Heart left ventricle (tissue), 13 donors: ENCODE measurements around the gene ANGPTL2.

Source experiments
- CTCF ChIP-seq, 12 donors: fragments of 200-600 bp; sonication (generic) in 4 of 12; IDR thresholded peaks; one replicate each; pipeline versions ENCODE4 v1.5.0 to v1.8.0; 2018 to 2022; ENCODE audit warnings: antibody characterized with exemption in 12 of 12, mild to moderate bottlenecking in 5 of 12
- POLR2A ChIP-seq, 2 donors: fragments of 450-650 bp; IDR thresholded peaks; one replicate each; pipeline ENCODE4 v1.6.1; 2017; ENCODE audit warnings: antibody characterized with exemption in 2 of 2, mild to moderate bottlenecking in 2 of 2, moderate library complexity in 2 of 2
- donor health status: ischemic (EF 13 %, LVEDD 7.1; RV severe dilation, severe dysfunction).
- donor health status: DM: no; HTN: yes; CAD: no.
- donor health status: DM: no; HTN: no; CAD: no.
- donor health status: ischemic (EF 25% LVEDD 6.9; RV normal size, moderate dysfunction).
- donor health status: ischemic (EF 25% LVEDD 5.7; RV mildly dilated, moderate dysfunction).
- donor health status: ischemic (EF 35%, LVEDD 5.7; RV mildly dilated, moderate dysfunction).
- donor health status: nonischemic (EF 11% LVEDD 7.7; RV severe dilation, severe dysfunction).
- donor health status: DM: yes; HTN: yes; CAD: no.
- donor health status: PGD.
- donor health status: ischemic (EF 29% LVEDD 5.4; RV normal size, mild dysfunction).
- donor health status: nonischemic (EF 23%, LVEDD 6.1; RV moderate dilation, normal function).

GRCh38 chr9:127129718-127130085 is 7.3 kb upstream of the ANGPTL2 start:
- TF ChIP-seq POLR2A (IDR thresholded peaks at IDR 0.05), result no peak
- TF ChIP-seq CTCF (IDR thresholded peaks at IDR 0.05), result no peak
